HuH-7 (cell line): ENCODE results near the gene ACER3.
A peak's percentile ranks its signal among the peaks of the same experiment; 100 is the strongest.
"Not testable (repeated sequence)": the region's sequence is repeated elsewhere in the genome, so short reads cannot be mapped to it uniquely, and the experiment has no call there.

Experiments used
- DNase-seq: peaks from one replicate; pipeline ENCODE4 v3.0.0; 2011; ENCODE audit warnings: low spot score

ACER3 gene

GRCh38 chr11:76836613-76837291, 24.0 kb upstream of the ACER3 start:
- DNase-seq: no peak

GRCh38 chr11:76837696-76838677, 22.7 kb upstream of the ACER3 start:
- DNase-seq: no peak

GRCh38 chr11:76838678-76839068, 22.0 kb upstream of the ACER3 start:
- peak; percentile 28 for DNase-seq

- no peak for DNase-seq
These were observed 21.4 kb upstream of the ACER3 start for GRCh38 chr11:76839311-76839710.

- DNase-seq: no peak
These were observed 18.7 kb upstream of the ACER3 start for GRCh38 chr11:76841923-76842452.

- DNase-seq: no peak
These were observed 16.8 kb upstream of the ACER3 start for GRCh38 chr11:76843907-76844306.

GRCh38 chr11:76844511-76844910, 16.2 kb upstream of the ACER3 start:
- no peak for DNase-seq

- DNase-seq: no peak
These were observed 15.6 kb upstream of the ACER3 start for GRCh38 chr11:76845069-76845468.

- DNase-seq: no peak
These were observed 14.3 kb upstream of the ACER3 start for GRCh38 chr11:76846441-76846840.

GRCh38 chr11:76849376-76849775, 11.3 kb upstream of the ACER3 start:
- DNase-seq: no peak

GRCh38 chr11:76850130-76850529, 10.6 kb upstream of the ACER3 start:
- DNase-seq: no peak

GRCh38 chr11:76850815-76851214, 9.9 kb upstream of the ACER3 start:
- no peak for DNase-seq

GRCh38 chr11:76854709-76855108, 6.0 kb upstream of the ACER3 start:
- no peak for DNase-seq

- DNase-seq: not testable (repeated sequence)
These were observed 5.0 kb upstream of the ACER3 start for GRCh38 chr11:76855670-76856069.

GRCh38 chr11:76856106-76856505, 4.6 kb upstream of the ACER3 start:
- no peak for DNase-seq

- DNase-seq: no peak
These were observed 4.1 kb upstream of the ACER3 start for GRCh38 chr11:76856571-76856970.

- DNase-seq: no peak
These were observed 2.8 kb upstream of the ACER3 start for GRCh38 chr11:76857781-76858410.

- DNase-seq: no peak
These were observed 950 bp upstream of the ACER3 start for GRCh38 chr11:76859708-76860227.

- no peak for DNase-seq
These were observed 804 bp downstream of the ACER3 start for GRCh38 chr11:76861490-76861953.

GRCh38 chr11:76862794-76863193, 2.1 kb downstream of the ACER3 start:
- DNase-seq: not testable (repeated sequence)

GRCh38 chr11:76863196-76863777, 2.6 kb downstream of the ACER3 start:
- no peak for DNase-seq
